ENCODE measurements around the gene SFTA2.
A peak's percentile ranks its signal among the peaks of the same experiment; 100 is the strongest.
"Not testable (repeated sequence)": the region's sequence is repeated elsewhere in the genome, so short reads cannot be mapped to it uniquely, and the experiment has no call there.

The SFTA2 gene

DNA sequence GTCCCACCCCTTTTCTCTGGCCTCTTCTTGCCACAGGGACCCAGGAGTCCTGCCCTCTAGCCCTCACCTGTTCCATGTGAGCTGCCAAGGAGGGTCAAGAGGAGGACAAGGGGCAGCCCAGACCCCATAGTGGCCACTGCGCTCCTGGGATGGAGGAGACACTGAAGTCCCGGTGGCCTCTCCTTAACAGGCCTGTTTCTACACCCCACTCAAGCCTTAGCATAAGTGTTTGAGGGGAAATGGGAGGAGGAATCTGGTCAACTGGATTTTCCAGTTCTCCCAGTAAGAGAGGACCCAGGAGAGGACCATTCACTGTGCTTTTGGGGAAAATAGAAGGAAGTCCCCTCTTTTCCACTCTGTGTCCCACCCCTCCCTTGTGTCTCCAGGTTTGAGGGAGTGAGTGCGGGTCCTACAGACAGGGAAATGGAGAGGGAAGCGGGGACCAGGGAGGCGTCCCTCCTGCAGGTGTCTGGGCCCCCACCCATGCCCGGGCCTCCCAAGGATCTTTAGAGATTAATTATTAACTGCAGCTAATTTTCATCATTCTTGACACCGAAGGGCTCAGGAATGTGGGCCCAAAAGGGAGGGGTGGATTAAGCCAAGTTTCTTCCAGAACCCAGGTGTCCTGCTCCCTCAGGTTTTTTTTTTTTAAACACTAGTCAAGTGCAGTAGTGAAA lies at the start of gene SFTA2:
Gene SFTA2, minus strand, starts transcription at position 202 of the 677 bp plus-strand sequence. Its CDS starts 74 bp downstream, at position 128.
- no peak for DNase-seq (ENCODE audit: low read depth)

DNA sequence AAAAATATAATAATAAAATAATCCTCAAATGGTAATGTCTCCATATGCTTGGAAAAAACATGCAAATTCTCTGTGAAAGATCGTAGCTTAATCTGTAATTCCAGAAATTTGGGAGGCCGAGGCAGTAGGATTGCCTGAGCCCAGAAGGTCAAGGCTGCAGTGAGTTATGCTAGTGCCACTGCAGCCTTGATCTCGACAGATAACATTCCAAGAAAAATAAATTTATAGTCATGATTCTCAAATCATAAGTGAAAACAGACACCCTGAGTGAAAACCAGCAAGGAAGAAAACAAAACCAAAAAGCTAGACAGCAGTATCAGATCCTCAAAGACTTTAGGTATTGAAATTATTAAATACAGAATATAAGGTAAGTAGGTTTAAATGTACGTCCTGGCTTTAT lies 47.7 kb upstream of the SFTA2 start:
- DNase-seq (ENCODE audit: low read depth), result no peak

- no peak for DNase-seq (ENCODE audit: low read depth)
Observed at GRCh38 chr6:30979141-30979540, 47.2 kb upstream of the SFTA2 start.

GRCh38 chr6:30974490-30975252 lies 42.7 kb upstream of the SFTA2 start:
- DNase-seq (ENCODE audit: low read depth), result no peak

- no peak for DNase-seq (ENCODE audit: low read depth)
Observed at GRCh38 chr6:30972816-30973215, 40.8 kb upstream of the SFTA2 start.

DNA sequence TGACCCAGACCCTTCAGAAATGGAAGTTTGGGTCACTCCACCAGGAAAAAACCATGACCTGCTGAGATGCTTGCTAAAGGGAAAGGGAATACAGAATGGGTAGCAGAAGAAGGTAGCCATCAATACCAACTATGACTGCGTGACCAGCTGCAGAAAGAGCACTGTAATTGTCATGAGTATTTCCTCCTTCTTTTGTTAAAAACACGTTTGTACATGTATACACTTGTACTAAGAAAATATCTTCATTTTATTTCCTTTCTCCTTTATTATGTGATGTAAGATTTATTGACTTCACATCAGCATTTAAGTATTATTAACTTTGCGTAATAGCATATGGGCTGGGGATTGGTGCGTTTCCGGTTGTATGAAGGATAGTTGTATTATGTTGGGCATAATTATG lies 39.0 kb upstream of the SFTA2 start:
- no peak for DNase-seq (ENCODE audit: low read depth)

- not testable (repeated sequence) for DNase-seq (ENCODE audit: low read depth)
Observed at GRCh38 chr6:30969171-30969570, 37.2 kb upstream of the SFTA2 start.

GRCh38 chr6:30966154-30966553 lies 34.2 kb upstream of the SFTA2 start:
- no peak for DNase-seq (ENCODE audit: low read depth)

- DNase-seq (ENCODE audit: low read depth), result no peak
Observed at GRCh38 chr6:30965140-30965601, 33.2 kb upstream of the SFTA2 start.

- no peak for DNase-seq (ENCODE audit: low read depth)
Observed at GRCh38 chr6:30964075-30964474, 32.1 kb upstream of the SFTA2 start.

- no peak for DNase-seq (ENCODE audit: low read depth)
Observed at GRCh38 chr6:30963641-30964040, 31.7 kb upstream of the SFTA2 start.

DNA sequence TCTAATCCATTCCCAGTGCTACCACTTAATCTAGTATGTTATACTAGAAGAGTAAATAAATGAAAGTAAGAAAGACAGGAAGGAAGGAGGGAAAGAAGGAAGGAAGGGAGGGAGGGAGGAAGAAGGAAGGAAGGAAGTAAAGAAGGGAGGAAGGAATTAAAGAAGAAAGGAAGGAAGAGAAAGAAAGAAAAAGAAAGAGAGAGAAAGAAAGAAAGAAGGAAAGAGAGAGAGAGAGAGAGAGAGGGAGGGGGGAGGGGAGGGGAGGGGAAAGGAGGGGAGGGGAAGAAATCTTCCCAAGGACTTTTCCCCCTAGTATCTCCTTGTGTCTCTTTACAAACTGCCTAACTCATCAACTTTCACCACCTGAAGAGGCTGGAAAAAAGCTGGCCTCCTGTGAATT lies 30.7 kb upstream of the SFTA2 start:
- no peak for DNase-seq (ENCODE audit: low read depth)

- DNase-seq (ENCODE audit: low read depth), result no peak
Observed at GRCh38 chr6:30960907-30961673, 29.1 kb upstream of the SFTA2 start.

GRCh38 chr6:30957716-30958115 lies 25.7 kb upstream of the SFTA2 start:
- no peak for DNase-seq (ENCODE audit: low read depth)

DNA sequence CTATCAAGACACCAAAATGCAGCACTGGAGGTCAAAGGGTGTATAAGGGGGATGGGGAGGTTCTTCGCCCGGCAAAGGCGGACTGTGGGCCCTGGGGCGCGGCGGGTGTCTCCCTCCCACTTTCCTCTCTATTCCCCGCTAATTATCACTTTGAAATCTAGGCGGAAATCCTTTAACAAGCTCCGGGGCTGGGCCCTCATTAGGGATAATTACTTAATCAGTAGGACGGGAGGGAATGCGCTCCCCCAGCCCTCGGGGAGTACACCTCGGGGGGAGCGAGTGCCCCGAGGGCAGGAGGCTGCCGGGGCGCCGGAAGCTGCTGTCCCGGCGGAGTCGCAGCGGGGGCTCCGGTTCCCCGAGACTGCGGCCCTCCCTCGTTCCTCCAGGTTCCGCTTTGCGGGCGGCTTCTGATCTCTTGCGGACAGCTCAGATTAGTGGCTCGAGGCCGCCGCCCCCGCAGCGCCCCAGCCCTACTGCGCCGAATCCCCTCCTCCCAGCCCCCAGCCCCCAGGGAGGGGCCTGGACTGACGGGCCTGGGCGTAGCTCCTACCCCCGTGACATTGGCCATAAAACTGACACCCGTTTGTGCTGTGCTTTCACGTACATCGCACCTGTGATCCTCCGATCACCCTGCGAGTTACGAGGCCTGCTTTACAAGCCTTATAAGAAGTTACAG lies 23.5 kb upstream of the SFTA2 start:
- peak; percentile 59 for DNase-seq (ENCODE audit: low read depth)

- DNase-seq (ENCODE audit: low read depth), result no peak
Observed at GRCh38 chr6:30954631-30955366, 22.8 kb upstream of the SFTA2 start.

GRCh38 chr6:30951907-30952469 lies 20.0 kb upstream of the SFTA2 start:
- DNase-seq (ENCODE audit: low read depth), result no peak

DNA sequence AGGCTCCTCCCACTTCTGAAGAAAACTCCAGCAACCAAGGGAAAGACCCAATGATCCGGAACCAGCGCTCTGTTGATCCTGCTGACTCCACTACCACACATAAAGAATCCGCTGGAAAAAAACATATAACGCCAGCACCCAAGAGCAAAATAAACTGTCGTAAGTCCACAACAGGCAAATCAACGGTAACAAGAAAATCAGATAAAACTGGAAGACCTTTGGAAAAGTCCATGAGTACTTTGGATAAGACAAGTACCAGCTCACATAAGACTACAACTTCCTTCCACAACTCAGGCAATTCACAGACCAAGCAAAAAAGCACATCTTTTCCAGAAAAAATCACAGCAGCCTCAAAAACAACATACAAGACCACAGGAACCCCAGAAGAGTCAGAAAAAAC lies 16.8 kb upstream of the SFTA2 start:
- DNase-seq (ENCODE audit: low read depth), result no peak

GRCh38 chr6:30947231-30947630 lies 15.3 kb upstream of the SFTA2 start:
- DNase-seq (ENCODE audit: low read depth), result no peak

DNA sequence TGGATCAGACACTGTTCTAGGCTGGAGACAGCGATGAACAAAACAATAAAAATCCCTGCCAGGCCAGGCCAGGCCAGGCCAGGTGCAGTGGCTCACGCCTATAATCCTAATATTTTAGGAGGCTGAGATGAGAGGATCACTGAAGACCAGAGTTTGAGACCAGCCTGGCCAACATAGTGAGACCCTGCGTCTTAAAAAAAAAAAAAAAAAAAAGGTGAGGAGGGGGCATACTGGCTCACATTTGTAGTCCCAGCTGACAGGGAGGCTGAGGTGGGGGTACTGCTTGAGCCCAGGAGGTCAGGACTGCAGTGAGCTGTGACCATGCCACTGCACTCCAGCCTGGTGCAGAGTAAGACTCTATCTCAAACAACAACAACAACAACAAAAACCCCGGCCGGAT lies 13.3 kb upstream of the SFTA2 start:
- DNase-seq (ENCODE audit: low read depth), result no peak

- no peak for DNase-seq (ENCODE audit: low read depth)
Observed at GRCh38 chr6:30944051-30944450, 12.1 kb upstream of the SFTA2 start.
